ENCODE data around the gene NCKAP5.

The NCKAP5 gene

DNA sequence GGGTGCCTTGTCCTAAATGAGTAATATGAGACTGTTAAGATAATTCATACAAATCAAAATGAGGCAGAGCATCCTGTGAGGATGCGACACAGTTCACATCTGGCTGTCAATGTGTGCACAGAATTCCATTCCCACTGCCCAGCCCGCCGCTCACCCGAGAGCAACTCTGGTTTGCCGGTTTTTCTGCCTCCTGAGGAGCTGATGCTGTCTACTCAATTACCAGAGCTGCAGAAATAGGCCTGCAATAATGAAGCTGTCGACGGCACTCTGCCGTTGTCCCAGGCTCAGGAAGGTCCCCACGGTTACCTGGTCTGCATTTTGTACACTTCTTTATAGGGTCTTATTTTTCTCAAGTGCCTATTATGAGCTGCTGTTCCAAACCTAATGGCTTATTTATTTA, 842.5 kb downstream of the NCKAP5 start:
- no peak overlapping the region for H3K4me3 ChIP-seq (ENCODE audit: control insufficient read depth, low read depth, low read length)
- TF ChIP-seq, protein P1, sequence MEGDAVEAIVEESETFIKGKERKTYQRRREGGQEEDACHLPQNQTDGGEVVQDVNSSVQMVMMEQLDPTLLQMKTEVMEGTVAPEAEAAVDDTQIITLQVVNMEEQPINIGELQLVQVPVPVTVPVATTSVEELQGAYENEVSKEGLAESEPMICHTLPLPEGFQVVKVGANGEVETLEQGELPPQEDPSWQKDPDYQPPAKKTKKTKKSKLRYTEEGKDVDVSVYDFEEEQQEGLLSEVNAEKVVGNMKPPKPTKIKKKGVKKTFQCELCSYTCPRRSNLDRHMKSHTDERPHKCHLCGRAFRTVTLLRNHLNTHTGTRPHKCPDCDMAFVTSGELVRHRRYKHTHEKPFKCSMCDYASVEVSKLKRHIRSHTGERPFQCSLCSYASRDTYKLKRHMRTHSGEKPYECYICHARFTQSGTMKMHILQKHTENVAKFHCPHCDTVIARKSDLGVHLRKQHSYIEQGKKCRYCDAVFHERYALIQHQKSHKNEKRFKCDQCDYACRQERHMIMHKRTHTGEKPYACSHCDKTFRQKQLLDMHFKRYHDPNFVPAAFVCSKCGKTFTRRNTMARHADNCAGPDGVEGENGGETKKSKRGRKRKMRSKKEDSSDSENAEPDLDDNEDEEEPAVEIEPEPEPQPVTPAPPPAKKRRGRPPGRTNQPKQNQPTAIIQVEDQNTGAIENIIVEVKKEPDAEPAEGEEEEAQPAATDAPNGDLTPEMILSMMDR (conservative IDR thresholded peaks at IDR 0.05; ENCODE audit: control insufficient read depth, insufficient read depth, low read depth, low read length), result no peak
- no peak for DNase-seq (ENCODE audit: low read depth)

DNA sequence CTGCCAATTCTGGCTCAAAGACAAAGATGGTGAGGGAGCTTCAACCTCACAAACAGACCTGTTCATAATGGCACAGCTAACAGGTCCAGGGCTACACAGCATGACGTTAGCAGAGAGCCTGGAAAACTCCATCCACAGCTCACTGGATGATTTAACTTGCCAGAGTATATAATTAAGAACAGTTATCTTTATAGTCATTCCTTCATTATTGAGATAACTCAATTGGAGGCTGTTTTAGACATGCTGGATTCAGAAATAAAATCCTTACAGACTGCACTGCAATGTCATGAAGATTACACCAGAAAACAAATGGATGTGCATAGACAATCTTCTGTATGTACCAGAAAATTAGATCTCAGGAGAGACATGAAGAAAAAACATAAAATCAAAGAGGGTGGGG, 843.1 kb downstream of the NCKAP5 start:
- no peak overlapping the region for H3K4me3 ChIP-seq (ENCODE audit: control insufficient read depth, low read depth, low read length)
- TF ChIP-seq, protein P1 (conservative IDR thresholded peaks at IDR 0.05; ENCODE audit: control insufficient read depth, insufficient read depth, low read depth, low read length), result no peak
- DNase-seq (ENCODE audit: low read depth), result no peak

DNA sequence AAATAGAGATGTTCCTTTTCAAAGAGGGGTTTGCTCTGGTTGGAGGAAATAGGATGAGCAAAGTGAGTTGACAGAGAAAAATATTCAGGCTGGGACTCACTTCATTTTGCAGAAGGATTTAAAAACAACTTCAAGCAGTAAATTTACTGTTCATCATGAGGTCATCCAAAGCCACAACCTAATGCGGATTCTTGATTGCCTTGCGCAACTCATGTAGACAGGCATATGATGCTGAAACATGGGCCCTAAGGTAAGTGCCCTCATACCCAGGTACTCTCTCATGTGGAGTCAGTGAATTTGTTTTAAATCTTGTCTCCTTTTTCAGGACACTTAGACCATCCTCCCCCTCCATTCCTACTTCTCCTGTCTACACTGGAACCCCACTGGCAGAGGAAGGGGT, 846.3 kb downstream of the NCKAP5 start:
- TF ChIP-seq, protein P1 (conservative IDR thresholded peaks at IDR 0.05; ENCODE audit: control insufficient read depth, insufficient read depth, low read depth, low read length), result no peak
- no peak for DNase-seq (ENCODE audit: low read depth)

DNA sequence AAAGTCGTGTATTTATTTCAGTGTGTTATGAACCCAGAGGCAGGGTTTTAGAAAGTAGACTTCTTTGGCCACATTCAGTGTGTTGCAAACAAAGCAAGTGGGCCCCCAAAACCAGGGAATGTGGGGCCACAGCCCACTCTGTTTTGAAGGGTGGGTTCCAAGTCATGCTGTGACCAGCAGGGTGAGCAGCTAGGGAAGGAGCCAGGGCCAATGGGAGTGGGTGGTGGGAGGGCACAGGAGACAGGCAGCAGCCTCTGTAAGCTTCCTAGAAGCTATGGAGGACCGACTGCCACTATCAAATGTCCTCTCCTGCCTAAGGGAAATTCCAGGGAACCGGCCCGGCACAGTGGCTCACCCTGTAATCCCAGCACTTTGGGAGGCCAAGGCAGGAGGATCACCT, 847.9 kb downstream of the NCKAP5 start:
- no peak overlapping the region for H3K4me3 ChIP-seq (ENCODE audit: control insufficient read depth, low read depth, low read length)
- no peak for DNase-seq (ENCODE audit: low read depth)
- TF ChIP-seq, protein P1 (conservative IDR thresholded peaks at IDR 0.05; ENCODE audit: control insufficient read depth, insufficient read depth, low read depth, low read length), result no peak

More for the DNA sequence above, 846.3 kb downstream of the NCKAP5 start:
- H3K4me3 ChIP-seq (ENCODE audit: control insufficient read depth, low read depth, low read length), result no peak overlapping the region

DNA sequence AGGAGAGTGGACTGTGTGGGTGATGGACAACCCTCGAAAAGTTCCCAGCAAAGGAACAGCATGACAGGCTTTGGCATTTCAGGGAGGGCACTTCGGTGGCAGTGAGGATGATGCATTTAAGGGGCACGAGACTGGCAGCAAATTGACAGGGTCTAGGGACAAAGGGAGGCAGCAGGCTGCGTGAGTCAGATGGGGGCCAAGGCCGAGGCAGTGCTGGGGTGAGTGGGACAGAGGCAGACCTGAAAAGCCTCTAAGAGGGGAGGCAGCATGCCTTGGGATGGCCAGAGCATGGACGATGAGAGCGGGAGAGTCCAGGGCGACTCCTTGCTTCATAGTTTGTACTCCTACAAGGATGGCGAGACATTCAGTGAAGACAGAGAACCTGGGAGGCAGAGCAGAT, 848.8 kb downstream of the NCKAP5 start:
- DNase-seq (ENCODE audit: low read depth), result no peak
- TF ChIP-seq, protein P1 (conservative IDR thresholded peaks at IDR 0.05; ENCODE audit: control insufficient read depth, insufficient read depth, low read depth, low read length), result no peak

DNA sequence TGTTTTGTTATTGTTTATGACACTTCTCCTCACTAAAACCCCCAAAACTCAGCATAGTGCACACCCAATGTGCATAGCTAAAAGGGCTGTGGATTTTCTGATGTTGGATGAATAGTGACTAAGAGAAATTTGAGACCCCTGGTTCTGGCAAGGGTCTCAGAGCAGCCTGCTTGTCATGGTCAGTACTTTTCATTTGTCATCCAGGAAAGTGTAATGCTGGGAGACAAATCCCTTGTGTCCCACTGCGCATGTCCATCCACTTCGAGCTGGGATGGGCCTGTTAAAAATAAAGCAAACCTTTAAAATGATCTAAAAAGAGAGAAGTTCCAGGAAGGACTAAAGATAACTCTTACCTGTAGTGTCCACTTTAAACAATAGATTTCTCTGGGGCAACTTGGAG, 851.3 kb downstream of the NCKAP5 start:
- TF ChIP-seq, protein P1 (conservative IDR thresholded peaks at IDR 0.05; ENCODE audit: control insufficient read depth, insufficient read depth, low read depth, low read length), result no peak
- DNase-seq (ENCODE audit: low read depth), result no peak
- H3K4me3 ChIP-seq (ENCODE audit: control insufficient read depth, low read depth, low read length), result no peak overlapping the region

More for the DNA sequence above, 848.8 kb downstream of the NCKAP5 start:
- no peak overlapping the region for H3K4me3 ChIP-seq (ENCODE audit: control insufficient read depth, low read depth, low read length)

Data from fibroblast of mammary gland (primary cell).